Large intestine (tissue), 3 donors: Measurements from ENCODE around the gene ACADSB. TPM values are rescaled to one million over a fixed set of nuclear protein-coding genes. Genes with fewer than 3 reads are reported as not detected.

Source experiments
- DNase-seq, 2 donors: peaks; one replicate each; pipeline versions ENCODE4 v3.0.0 to v3.0.0-alpha.2; 2013
- H3K27ac ChIP-seq: one replicate; pipeline ENCODE4 v1.5.1; 2013; ENCODE audit warnings: low read length
- H3K27me3 ChIP-seq: 2 replicates; pipeline ENCODE4 v1.6.1; 2013; ENCODE audit warnings: low read length; ENCODE audit not compliant: control insufficient read depth, insufficient read depth
- H3K36me3 ChIP-seq: 2 replicates; pipeline ENCODE4 v1.6.1; 2013; ENCODE audit warnings: low read length; ENCODE audit not compliant: control insufficient read depth, insufficient read depth
- H3K4me1 ChIP-seq: one replicate; pipeline ENCODE4 v1.6.1; 2013; ENCODE audit warnings: low read length; ENCODE audit not compliant: control insufficient read depth, insufficient read depth
- H3K4me3 ChIP-seq: one replicate; pipeline ENCODE4 v1.5.1; 2013; ENCODE audit warnings: low read length
- H3K9me3 ChIP-seq: one replicate; pipeline ENCODE4 v1.6.1; 2013; ENCODE audit warnings: mild to moderate bottlenecking, low read depth, low read length, moderate library complexity; ENCODE audit not compliant: control insufficient read depth
- WGBS: methylation state at CpG from one replicate; pipeline ENCODE4 v1.1.5; 2013; ENCODE audit warnings: low lambda C conversion rate; ENCODE audit not compliant: insufficient coverage; 5-methylcytosine and 5-hydroxymethylcytosine counted together
- polyA plus RNA-seq: library from polyadenylated mRNA; unstranded; fragments of 120-200 nt; gene quantifications from one replicate; pipeline ENCODE4 v1.2.1, GENCODE V29; 2013

ACADSB gene
- polyA plus RNA-seq, 1 donor, result 19.6 TPM

DNA sequence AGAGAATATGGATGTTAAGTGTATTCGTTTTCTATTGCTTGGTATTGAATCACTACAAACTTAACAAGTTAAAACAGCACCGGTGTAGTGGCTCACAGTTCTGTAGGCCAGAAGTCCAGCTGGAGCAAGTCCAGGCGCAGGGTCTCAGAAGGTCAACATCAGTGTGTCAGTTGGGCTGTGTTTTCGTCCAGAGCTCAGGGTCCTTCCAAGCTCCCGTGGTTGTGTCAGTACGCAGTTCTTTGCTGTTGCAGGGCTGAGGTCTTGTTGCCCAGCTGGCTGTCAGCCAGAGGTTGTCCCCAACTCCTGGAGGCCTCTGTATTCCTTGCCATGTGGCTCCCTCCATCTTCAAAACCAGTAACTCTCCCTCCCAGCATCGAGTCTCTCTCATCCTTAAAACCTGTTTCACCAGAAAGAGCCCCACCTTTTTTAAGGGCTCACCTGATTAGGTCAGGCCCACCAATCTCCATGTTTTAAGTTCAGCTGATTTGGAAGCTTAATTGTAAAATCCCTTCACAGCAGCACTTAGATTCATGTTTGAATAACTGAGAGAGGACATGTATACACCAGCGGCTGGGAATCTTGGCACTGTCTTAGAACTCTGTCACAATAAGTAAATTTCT lies 26.8 kb downstream of the ACADSB start:
- DNase-seq, result no peak
- 80% methylated on average over 3 of the region's 8 CpGs for WGBS
- Histone ChIP-seq H3K4me3 (no peak overlapping the region), H3K9me3 (no peaks in the 10 kb centered on the region), H3K27ac (no peak overlapping the region), H3K27me3 (no peaks in the 10 kb centered on the region), H3K4me1 (no peaks in the 10 kb centered on the region), H3K36me3 (peaks cover 10% of the 10 kb centered on the region)

DNA sequence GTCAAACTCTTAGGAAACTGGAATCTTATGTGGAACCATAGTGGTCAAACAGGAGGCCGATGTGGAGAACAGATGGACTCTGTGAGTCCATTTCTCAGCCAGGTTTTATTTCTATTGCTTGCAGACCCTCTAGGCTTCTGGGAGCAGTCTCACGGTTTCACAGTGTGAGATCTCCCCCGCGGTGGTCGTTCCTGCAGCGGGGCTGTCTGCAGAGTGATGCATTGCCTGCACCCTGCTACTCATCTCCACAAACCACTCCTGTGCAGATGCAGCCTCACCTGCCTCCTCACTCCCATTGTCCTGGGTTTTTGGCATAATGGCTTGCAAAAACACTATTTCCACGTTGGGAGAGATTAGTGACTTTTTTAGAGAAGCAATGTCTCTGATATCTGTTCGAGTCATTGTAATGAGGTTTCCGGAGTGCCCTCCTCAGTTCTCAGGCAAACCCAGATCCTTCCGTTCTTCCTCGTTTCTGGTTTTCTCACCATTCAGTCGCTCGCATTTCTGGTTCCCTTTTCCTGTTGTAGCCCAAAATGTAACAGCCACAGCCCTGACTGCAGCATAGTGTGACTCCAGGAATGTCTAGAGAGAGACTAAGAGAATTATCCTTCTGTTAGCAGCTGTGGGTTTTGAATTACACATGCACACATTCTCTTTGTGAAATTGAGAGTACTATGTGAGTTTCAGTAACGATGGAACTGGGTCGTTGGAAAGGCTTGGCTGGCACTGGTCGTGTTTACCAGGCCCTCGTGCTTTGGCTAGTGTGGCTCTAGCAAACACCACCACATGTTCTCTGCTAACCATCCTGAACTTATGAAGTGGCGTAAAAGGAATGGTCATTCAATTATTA lies 30.2 kb downstream of the ACADSB start:
- no peak overlapping the region for H3K27ac ChIP-seq
- no peaks in the 10 kb centered on the region for H3K9me3 ChIP-seq
- 73% methylated on average over 5 of the region's 18 CpGs for WGBS
- peaks cover 10% of the 10 kb centered on the region for H3K36me3 ChIP-seq
- DNase-seq, result no peak
- H3K27me3 ChIP-seq, result no peaks in the 10 kb centered on the region
- H3K4me1 ChIP-seq, result no peaks in the 10 kb centered on the region
- H3K4me3 ChIP-seq, result no peak overlapping the region

DNA sequence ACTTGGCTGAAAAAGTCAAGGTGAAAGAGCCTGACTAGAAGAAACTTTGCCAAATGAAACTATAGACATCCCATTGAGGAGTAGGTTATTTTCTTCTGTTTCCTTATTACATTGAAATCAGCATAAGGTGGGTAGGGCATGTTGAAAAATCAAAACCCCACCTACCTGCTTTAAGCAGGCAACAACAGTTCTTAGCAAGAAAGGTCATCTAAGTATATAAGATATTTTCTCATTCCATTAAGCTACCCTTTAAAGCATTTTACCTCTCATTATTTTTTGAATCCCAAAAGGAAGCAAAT lies 30.8 kb downstream of the ACADSB start:
- Histone ChIP-seq H3K27ac (no peak overlapping the region), H3K27me3 (no peaks in the 10 kb centered on the region), H3K4me1 (no peaks in the 10 kb centered on the region), H3K9me3 (no peaks in the 10 kb centered on the region), H3K36me3 (peaks cover 10% of the 10 kb centered on the region), H3K4me3 (no peak overlapping the region)
- DNase-seq, result peak in 1 of 2 donors; percentile 26

DNA sequence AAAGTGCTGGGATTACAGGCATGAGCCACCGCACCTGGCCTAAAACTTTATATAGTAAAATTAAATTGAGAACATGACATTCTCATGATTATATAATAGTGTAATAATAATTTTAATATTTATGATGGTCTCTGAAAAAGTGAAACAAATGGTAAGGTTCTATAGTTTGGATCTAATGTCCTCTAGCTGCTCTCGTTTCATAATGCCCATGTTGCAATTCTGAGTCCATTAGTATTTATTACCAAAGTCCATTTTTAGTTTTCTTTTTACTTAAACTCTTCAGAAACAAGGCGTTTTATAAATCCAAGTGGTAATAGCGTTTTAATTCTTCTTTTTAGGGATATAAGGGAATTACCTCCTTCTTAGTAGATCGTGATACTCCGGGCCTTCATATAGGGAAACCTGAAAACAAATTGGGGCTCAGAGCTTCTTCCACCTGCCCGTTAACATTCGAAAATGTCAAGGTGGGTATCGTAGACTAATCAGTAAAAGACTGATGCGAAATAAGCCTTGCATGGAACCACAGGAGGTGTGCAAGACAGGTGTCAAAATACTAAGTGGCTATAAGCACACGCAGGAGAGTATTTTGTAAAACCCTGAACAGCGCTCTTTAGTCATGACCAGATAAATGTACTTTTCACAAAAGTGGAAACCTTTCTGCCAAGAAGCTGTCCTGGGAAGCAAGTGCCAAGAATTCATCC lies 34.1 kb downstream of the ACADSB start:
- H3K4me1 ChIP-seq, result no peaks in the 10 kb centered on the region
- H3K27ac ChIP-seq, result no peak overlapping the region
- no peaks in the 10 kb centered on the region for H3K9me3 ChIP-seq
- H3K36me3 ChIP-seq, result peaks cover 5% of the 10 kb centered on the region
- no peak overlapping the region for H3K4me3 ChIP-seq
- no peaks in the 10 kb centered on the region for H3K27me3 ChIP-seq
- WGBS, result 78% methylated on average over 6 of the region's 12 CpGs
- no peak for DNase-seq

DNA sequence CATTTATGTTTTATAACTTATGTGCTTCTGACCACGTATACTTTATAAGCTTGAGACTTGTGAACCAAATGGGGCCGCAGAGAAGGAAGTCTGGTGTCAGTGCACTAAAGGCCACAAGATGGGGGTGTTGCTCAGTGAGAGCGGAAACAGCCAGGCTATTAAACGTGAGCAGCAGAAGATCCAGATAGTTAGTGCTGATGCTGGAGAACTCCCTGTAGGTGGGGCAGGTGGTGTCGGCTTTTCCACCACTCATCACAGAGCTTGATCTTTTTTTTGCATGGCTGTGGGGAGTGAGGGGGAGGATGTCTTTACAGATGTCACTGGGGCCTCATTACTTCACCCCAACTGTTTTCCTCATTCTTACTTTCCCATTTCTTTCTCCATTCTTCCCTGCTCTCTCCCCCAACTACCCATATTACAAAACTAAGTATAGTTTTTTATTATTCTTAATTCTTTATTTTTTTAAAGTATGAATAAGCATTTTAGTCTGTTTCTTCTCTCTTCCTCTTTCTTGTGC lies 34.7 kb downstream of the ACADSB start:
- H3K9me3 ChIP-seq, result no peaks in the 10 kb centered on the region
- peak; percentile 44 to 55 for DNase-seq
- peaks cover 8% of the 10 kb centered on the region for H3K36me3 ChIP-seq
- WGBS, result no CpG with 5 or more reads among the region's 5 CpGs
- no peaks in the 10 kb centered on the region for H3K4me1 ChIP-seq
- H3K4me3 ChIP-seq, result no peak overlapping the region
- H3K27me3 ChIP-seq, result no peaks in the 10 kb centered on the region
- H3K27ac ChIP-seq, result no peak overlapping the region

DNA sequence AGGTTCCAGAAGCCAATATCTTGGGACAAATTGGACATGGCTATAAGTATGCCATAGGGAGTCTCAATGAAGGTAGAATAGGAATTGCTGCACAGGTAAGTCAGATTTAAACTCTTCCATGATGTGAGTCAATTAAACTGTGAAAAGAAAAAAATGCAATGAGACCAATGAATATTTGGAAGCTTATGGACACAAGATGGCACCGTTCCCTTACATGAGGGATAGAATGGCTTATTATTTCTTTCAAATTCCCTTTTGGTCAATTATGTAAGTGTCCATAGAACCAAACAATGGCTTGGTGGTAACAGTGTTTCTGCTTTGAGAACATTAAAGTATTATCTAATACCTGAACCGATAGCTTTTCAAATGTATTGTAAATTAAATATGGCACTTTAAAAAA lies 35.6 kb downstream of the ACADSB start:
- Histone ChIP-seq H3K9me3 (no peaks in the 10 kb centered on the region), H3K4me3 (no peak overlapping the region), H3K27ac (no peak overlapping the region), H3K4me1 (no peaks in the 10 kb centered on the region), H3K36me3 (peaks cover 8% of the 10 kb centered on the region), H3K27me3 (no peaks in the 10 kb centered on the region)
- 100% methylated on average over 1 of the region's 2 CpGs for WGBS
- DNase-seq, result no peak

DNA sequence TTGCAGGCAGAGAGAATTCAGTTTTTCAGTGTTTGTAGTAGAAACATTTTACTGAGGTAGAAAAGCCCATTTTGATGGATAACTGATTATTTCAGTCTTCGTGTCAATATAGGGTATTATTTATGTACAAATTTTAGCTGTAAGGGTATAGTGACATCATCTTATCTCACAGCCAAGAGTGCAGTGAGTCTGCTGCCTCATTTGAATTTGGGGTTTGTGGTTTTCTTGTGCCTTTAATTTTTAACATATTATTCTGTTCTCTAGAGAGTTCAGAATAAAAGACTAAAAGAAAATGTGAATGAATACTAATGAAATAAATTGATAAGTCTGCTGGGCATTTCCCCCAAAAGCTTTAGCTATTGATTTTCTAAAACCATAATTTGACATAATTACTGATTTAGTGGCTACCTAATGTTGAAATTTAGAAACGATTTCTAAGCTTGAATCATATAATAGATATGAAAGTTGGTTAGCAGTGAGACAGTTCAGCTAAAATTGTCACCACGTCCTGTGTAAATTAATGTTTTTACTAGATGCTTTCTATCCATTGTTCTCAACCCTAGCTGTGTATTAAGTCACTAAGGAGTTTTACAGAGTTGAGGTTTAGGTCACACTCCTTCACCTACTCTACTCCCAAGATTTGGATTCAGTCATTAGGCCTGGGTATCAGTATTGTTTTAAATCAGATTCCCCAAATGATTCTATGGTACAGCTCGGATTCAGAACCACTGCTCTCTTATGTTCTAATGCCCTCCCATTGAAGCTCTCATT lies 37.3 kb downstream of the ACADSB start:
- no peak for DNase-seq
- Histone ChIP-seq H3K27ac (no peak overlapping the region), H3K4me1 (no peaks in the 10 kb centered on the region), H3K4me3 (no peak overlapping the region), H3K9me3 (no peaks in the 10 kb centered on the region), H3K27me3 (no peaks in the 10 kb centered on the region), H3K36me3 (peaks cover 8% of the 10 kb centered on the region)
- no CpG with 5 or more reads among the region's 4 CpGs for WGBS

DNA sequence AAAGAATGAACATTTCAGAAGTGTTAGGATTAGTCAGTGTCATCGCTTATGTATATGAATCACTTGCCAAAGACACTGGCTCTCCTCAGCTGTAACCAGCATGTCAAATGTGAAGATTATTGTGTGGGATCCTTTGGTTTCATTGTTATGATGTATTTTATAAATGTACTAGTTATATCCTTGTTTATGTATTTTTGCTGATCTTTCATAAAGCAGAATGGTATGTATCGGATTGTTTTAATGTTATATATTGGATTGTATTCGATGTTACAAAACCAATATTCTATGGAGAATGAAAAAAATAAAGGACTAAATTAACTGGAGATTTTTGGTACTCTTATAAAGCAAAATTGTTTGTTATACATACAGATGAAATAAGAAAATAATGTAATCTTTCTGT lies 49.2 kb downstream of the ACADSB start:
- Histone ChIP-seq H3K27ac (no peak overlapping the region), H3K9me3 (no peaks in the 10 kb centered on the region), H3K27me3 (peaks cover 2% of the 10 kb centered on the region), H3K4me1 (no peaks in the 10 kb centered on the region), H3K4me3 (no peak overlapping the region), H3K36me3 (peaks cover 8% of the 10 kb centered on the region)
- DNase-seq, result no peak
- 95% methylated on average over 2 of the region's 3 CpGs for WGBS

DNA sequence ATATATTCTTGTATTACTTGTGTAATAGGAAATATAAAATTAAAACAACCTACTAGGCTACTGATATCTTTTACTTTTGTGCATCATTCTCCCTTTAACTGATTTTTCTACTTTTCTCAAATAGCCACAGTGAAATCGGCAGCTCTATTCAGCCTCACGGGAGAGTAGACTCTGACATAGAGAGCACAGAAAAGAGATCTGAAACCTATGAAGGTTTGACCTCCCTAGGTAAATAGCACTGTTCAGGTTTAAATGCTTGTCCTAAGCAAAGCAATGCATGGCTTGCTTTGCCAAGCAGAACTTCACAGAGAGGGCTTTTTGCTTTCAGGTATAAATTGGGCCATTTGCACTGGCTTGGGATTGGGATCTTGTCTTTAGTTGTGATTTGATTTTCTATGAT lies 53.1 kb downstream of the ACADSB start:
- WGBS, result no CpG with 5 or more reads among the region's 2 CpGs
- DNase-seq, result no peak

DNA sequence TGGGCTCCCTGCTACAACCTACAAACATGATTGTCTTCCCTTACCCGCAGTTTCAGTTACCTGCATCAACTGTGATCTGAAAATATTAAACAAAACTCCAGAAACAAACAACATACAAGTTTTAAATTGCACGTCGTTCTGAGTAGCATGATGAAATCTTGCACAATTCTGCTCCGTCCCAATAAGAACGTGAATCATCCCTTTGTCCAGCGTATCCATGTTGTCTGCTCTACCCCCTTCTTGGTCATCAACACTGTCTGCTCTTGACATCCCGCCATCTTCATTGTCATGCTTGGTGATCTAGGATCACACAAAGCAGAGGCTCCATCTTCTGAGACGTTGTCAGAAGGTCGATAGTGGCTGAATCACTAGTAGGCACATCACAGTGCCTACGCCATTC lies 53.9 kb downstream of the ACADSB start:
- Histone ChIP-seq H3K27ac (no peak overlapping the region), H3K27me3 (peaks cover 10% of the 10 kb centered on the region), H3K4me1 (no peaks in the 10 kb centered on the region), H3K36me3 (no peaks in the 10 kb centered on the region), H3K4me3 (no peak overlapping the region), H3K9me3 (no peaks in the 10 kb centered on the region)
- 67% methylated on average over 1 of the region's 10 CpGs for WGBS
- no peak for DNase-seq

More for the DNA sequence above, 53.1 kb downstream of the ACADSB start:
- no peak overlapping the region for H3K4me3 ChIP-seq
- peaks cover 6% of the 10 kb centered on the region for H3K27me3 ChIP-seq
- no peaks in the 10 kb centered on the region for H3K36me3 ChIP-seq
- no peak overlapping the region for H3K27ac ChIP-seq
- H3K4me1 ChIP-seq, result no peaks in the 10 kb centered on the region
- no peaks in the 10 kb centered on the region for H3K9me3 ChIP-seq
